Stimulated activated CD4-positive, alpha-beta T cell treated with anti-CD3 and anti-CD28 coated beads, Interleukin-4, amount 100 ng/mL, for 4 hours (primary cell): ENCODE data around the gene JAKMIP2.
"Not testable (repeated sequence)": the region's sequence is repeated elsewhere in the genome, so short reads cannot be mapped to it uniquely, and the experiment has no call there.

Source experiments
- DNase-seq, 2 experiments: peaks; one replicate each; pipeline ENCODE4 v3.0.0-alpha.2; 2020

The JAKMIP2 gene

GRCh38 chr5:147782110-147783028 is at the start of gene JAKMIP2:
Gene JAKMIP2 (minus strand): TSS chr5:147782728. CDS start chr5:147671806, 110,922 bp downstream.
- peak; percentile 63 to 74 for DNase-seq

DNA sequence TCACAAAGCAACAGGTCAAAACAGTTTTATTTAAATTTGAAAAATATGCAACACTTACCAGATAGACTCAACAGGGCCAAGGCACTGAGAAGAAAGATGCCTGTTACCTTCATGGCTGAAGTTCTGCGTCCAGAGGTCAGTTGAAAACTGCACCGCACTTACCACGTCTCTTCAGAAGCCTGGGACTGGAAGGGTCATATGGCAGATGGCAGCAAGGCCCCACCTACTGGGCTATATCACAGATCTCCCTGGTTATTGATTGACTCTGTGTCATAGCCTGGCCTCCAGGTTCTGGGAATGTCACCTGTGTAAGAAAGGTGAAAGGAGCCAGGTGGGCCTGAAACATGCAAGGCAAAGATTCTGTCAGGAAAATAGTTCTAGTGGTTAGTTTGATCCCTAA is 48.9 kb upstream of the JAKMIP2 start, which contains the start of gene SPINK1:
Gene SPINK1, minus strand, starts transcription at position 207 of the 400 bp plus-strand sequence. Its CDS starts 94 bp downstream, at position 113.
- no peak for DNase-seq

GRCh38 chr5:147830035-147830434 is 47.5 kb upstream of the JAKMIP2 start:
- DNase-seq = no peak

DNA sequence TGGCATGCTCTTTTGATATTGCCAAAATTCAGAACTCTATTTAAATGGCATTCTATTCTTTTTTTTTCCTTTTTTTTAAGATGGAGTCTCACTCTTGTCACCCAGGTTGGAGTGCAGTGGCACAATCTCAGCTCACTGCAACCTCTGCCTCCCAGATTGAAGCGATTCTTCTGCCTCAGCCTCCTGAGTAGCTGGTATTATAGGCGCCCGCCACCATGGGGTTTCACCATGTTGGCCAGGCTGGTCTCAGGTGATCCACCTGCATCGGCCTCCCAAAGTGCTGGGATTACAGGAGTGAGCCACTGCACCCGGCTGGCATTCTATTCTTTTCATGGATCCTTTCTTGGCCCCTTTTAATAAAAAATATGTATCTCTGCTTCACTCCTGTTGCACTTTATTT is 44.5 kb upstream of the JAKMIP2 start:
- DNase-seq = not testable (repeated sequence)

- no peak for DNase-seq
Observed at GRCh38 chr5:147826361-147826760, 43.8 kb upstream of the JAKMIP2 start.

- DNase-seq = peak; percentile 4 to 5
Observed at GRCh38 chr5:147822686-147823491, 40.4 kb upstream of the JAKMIP2 start.

- DNase-seq = not testable (repeated sequence)
Observed at GRCh38 chr5:147822222-147822621, 39.7 kb upstream of the JAKMIP2 start.

DNA sequence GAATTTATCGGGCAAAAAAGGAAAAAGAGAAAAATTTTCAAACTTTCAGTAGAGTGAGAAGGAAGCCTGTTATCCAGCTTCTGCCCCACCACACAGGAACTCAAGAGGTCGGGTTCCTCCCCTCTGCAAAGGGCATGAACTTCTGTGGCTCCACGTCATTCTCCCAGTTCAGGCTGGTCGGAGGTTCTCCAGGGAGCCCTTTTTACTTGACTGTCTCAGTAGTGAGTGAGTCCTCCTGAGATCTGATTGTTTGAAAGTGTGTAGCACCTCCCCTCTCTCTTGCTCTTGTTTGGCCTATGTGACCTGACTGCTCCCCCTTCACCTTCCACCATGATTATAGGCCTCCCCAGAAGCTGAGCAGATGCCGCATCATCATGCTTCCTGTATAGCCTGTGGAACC is 39.2 kb upstream of the JAKMIP2 start:
- no peak for DNase-seq

DNA sequence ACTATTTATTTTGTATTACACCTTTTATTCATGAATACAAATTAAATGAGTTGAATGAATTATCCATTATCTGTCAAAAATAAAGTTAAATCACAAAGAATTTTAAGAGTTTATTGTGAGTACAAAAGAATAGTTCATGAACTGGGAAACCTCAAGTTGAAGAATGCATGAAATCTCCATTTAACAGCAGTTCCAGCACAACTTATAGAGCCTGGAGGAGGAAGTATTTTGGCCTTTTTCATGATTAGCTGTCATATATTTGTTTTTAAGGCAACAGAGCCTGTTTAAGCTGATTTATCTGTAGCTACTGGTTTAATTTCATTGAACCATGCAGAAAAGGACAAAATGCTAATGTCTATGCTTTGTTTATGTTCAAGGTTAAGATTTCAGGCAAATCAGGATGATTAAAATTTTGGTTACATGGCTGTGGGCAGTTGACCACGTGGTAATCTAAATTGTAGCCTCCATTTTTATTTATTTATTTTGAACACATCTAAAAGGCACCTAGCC is 36.8 kb upstream of the JAKMIP2 start:
- DNase-seq = no peak

GRCh38 chr5:147818290-147818689 is 35.8 kb upstream of the JAKMIP2 start:
- DNase-seq = no peak

DNA sequence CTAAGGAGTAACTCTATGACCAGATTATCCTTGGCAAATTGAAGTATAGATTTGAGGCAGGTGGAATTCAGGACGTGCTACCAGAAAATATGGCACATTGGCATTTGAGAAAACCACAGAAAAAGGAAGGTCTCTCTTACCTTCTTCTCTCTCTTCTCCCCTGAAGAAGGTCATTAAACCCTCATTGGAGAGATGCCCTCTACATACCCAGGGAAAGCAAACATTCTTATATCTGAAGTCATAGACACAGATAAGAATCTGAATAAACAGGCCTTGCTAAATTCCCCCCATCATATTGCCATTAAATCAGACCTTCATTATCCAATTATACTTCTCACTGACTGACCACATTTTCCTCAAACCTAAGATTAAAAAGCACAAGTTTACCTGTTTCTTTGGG is 31.2 kb upstream of the JAKMIP2 start:
- DNase-seq = no peak

DNA sequence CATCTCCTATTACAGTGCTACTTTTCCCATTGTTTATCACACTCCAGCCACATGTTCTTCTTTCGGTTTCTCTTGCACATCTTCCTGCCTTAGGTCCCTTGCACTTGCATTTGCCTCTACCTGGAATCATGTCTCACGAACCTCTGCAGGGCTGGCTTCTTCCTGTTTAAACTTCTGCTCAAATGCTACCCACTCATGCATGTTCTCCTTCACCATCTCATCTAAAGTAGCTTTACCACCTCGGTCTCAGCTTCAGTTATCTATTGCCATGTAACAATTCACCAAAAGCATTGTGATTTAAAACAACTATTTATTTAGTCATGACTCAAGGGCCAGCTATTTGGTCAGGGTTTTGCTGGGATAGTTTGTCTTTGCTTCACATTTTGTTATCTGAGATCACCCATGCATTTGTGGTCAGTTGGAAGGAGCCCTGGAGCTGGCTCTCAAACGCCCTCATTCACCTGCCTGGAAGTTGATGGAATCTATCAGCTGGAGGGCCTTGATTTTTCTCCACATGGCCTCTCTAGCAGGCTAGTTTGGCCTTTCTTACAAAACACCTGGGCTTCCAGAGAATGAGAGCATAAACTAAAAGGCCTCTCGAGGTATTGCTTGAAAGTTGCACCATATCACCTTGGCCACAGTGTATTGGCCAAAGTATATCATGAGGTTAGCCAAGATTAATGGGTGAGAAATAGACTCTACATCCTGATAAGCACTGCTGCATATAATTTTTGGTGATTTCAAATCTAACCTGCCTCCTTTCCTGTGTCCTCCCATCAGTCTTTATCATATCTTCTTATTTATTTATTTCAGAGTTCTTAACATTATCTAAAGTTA is 27.5 kb upstream of the JAKMIP2 start:
- DNase-seq = no peak

DNA sequence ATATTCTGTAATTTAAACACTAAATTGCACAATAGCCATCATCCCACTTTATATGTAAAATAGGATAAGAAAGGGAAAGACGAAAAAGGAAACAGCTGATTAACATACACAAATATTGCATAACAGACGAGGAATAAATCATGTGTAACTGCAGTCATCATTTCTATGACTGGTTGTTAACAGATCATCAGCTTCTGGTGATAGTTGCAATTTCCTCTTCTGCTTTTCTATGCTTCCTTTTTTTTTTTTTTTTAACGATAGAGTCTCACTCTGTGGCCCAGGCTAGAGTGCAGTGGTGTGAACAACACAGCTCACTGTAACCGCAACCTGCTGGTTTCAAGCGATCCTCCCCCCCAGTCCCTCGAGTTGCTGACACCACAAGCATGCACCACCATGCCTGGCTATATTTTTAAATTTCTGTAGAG is 22.5 kb upstream of the JAKMIP2 start:
- no peak for DNase-seq

GRCh38 chr5:147804334-147804733 is 21.8 kb upstream of the JAKMIP2 start:
- no peak for DNase-seq

GRCh38 chr5:147803926-147804325 is 21.4 kb upstream of the JAKMIP2 start:
- no peak for DNase-seq

GRCh38 chr5:147803161-147803560 is 20.6 kb upstream of the JAKMIP2 start:
- not testable (repeated sequence) for DNase-seq

GRCh38 chr5:147801461-147801860 is 18.9 kb upstream of the JAKMIP2 start:
- DNase-seq = no peak

- no peak for DNase-seq
Observed at GRCh38 chr5:147800491-147800890, 18.0 kb upstream of the JAKMIP2 start.

DNA sequence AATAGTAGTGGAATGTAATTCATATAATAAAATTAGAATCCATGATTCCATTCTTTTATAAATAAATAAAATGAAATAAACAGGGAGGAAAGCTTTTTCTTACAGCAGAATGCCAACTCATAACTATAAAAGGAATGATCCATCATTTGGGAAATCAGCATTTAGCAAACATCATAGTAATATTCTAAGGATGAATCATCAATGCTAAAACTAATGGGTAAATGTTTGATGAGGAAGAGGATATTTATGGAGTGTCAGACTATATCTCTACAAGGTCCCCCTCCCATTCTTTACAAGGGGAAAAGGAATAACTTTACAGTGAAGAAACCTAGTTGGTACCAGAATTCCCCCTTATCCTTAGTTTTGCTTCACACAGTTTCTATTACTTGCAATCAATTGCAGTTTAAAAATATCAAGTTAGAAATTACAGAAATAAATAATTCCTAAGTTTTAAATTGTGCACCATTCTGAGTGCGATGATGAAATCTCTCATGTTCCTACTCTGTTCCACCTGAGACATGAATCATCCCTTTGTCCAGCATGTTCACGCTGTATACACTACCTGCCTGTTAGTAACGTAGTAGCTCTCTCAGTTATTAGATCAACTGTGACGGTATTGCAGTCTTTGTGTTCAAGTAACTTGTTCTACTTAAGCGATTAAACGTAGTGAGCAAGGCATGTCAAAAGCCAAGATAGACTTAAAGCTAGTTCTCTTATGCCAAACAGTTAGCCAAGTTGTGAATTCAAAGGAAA is 14.2 kb upstream of the JAKMIP2 start:
- DNase-seq = no peak

DNA sequence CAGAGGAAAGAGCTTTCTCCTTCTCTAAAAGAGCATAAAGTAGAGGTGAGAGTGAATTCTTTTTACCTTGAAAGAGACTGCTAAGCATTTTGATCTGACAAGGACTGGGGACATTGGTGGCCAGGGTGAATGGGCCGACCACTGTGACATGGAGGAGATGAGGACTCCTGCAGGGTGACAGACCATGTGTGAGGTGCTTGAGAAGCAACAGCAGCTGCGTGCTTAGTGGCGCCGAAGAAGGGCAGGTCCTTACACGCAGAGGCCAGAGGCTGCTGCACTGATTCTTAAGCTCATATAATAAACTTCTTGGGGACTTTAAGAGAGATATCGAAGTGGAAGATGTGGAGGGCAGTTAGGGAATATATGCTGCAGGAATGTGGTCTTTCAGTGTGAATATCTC is 8.7 kb upstream of the JAKMIP2 start:
- no peak for DNase-seq

DNA sequence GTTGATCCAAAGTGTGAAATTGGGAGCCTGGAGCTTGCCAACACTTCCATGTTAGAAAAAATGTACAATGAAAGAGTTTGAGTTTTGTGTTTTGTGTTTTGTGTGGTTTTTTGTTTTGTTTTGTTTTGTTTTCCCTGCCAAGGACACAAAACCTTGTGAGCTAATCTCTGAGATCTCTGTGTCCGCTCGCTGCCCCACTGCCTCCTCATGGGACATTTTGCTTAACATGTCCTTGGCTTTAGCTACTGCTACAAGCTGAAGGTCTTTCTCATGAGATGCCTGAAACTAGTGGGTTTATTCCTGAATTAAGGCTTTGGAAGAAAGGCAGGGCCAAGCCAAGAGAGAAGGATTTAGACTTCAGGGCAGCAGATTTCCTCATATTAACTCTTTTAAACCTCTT is 7.3 kb upstream of the JAKMIP2 start:
- no peak for DNase-seq

GRCh38 chr5:147788023-147788422 is 5.5 kb upstream of the JAKMIP2 start:
- no peak for DNase-seq
